ENCODE results near the gene TCF4. TPM values are rescaled to one million over a fixed set of nuclear protein-coding genes. Genes with fewer than 3 reads are reported as not detected.

Gene TCF4
- total RNA-seq, 2 donors from 2014 or later, result 57.7 to 66.3 TPM

DNA sequence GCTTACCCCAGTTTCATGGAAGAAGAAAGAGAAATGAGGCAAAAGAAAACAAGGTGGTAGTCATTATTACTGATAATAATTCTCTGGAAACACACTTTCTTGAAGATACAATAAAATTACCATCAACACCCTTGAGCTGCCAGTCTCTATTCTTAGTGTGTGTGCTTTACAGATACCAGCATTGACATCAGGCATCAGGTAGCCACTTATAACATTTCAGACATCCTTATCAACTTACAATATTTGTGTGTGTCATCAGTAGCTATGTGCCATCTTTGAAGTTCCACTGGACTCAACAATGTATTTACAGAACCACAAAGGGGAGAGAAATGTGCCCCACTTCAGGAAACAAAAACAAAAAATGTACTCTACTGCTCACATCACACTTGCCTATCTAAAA, 62.1 kb downstream of the TCF4 start:
- Histone ChIP-seq H3K36me3 (no peaks in the 10 kb centered on the region), H3K27ac (no peak overlapping the region), H3K9me3 (no peaks in the 10 kb centered on the region), H3K4me1 (no peaks in the 10 kb centered on the region), H3K4me3 (no peak overlapping the region), H3K27me3 (no peaks in the 10 kb centered on the region)
- DNase-seq (ENCODE audit: low spot score), result no peak
- TF ChIP-seq, protein P1, sequence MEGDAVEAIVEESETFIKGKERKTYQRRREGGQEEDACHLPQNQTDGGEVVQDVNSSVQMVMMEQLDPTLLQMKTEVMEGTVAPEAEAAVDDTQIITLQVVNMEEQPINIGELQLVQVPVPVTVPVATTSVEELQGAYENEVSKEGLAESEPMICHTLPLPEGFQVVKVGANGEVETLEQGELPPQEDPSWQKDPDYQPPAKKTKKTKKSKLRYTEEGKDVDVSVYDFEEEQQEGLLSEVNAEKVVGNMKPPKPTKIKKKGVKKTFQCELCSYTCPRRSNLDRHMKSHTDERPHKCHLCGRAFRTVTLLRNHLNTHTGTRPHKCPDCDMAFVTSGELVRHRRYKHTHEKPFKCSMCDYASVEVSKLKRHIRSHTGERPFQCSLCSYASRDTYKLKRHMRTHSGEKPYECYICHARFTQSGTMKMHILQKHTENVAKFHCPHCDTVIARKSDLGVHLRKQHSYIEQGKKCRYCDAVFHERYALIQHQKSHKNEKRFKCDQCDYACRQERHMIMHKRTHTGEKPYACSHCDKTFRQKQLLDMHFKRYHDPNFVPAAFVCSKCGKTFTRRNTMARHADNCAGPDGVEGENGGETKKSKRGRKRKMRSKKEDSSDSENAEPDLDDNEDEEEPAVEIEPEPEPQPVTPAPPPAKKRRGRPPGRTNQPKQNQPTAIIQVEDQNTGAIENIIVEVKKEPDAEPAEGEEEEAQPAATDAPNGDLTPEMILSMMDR (IDR thresholded peaks at IDR 0.05), result no peak

GRCh38 chr18:55524353-55525073, 63.5 kb downstream of the TCF4 start:
- DNase-seq (ENCODE audit: low spot score), result no peak
- Histone ChIP-seq H3K4me1 (no peaks in the 10 kb centered on the region), H3K36me3 (no peaks in the 10 kb centered on the region), H3K27ac (no peak overlapping the region), H3K4me3 (no peak overlapping the region), H3K27me3 (no peaks in the 10 kb centered on the region), H3K9me3 (no peaks in the 10 kb centered on the region)
- TF ChIP-seq, protein P1 (IDR thresholded peaks at IDR 0.05), result no peak

- H3K27ac ChIP-seq, result no peak overlapping the region
These were observed 65.0 kb downstream of the TCF4 start for GRCh38 chr18:55523001-55523400.

DNA sequence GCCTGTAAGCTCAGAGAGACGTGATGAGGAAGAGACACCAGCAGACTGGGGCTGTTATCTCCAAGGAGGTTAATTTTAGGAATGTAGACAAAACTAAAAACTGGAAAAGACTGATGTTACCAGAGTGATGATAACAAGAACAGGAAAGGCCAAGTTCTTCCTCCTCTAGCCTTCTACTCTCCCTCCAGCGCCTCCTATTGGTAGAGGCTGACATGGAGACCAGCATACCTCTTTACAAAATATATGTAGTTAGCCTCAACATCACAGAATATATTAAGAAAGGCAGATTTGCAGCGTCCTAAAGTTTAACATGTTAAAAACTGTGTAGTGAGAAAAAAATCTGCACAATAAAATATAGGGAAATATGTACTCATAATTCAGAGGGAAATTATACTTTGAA, 66.0 kb downstream of the TCF4 start:
- Histone ChIP-seq H3K27ac (peak overlapping the region in 1 of 2 donors; percentile 3), H3K9me3 (no peaks in the 10 kb centered on the region), H3K4me1 (no peaks in the 10 kb centered on the region), H3K36me3 (no peaks in the 10 kb centered on the region), H3K4me3 (no peak overlapping the region), H3K27me3 (no peaks in the 10 kb centered on the region)
- no peak for DNase-seq (ENCODE audit: low spot score)
- TF ChIP-seq, protein P1 (IDR thresholded peaks at IDR 0.05), result peak in 1 of 2 donors; percentile 34

More at GRCh38 chr18:55523001-55523400, 65.0 kb downstream of the TCF4 start:
- H3K36me3 ChIP-seq, result no peaks in the 10 kb centered on the region
- DNase-seq (ENCODE audit: low spot score), result no peak
- no peaks in the 10 kb centered on the region for H3K27me3 ChIP-seq
- H3K4me3 ChIP-seq, result no peak overlapping the region
- TF ChIP-seq, protein P1 (IDR thresholded peaks at IDR 0.05), result no peak
- no peaks in the 10 kb centered on the region for H3K9me3 ChIP-seq
- no peaks in the 10 kb centered on the region for H3K4me1 ChIP-seq

DNA sequence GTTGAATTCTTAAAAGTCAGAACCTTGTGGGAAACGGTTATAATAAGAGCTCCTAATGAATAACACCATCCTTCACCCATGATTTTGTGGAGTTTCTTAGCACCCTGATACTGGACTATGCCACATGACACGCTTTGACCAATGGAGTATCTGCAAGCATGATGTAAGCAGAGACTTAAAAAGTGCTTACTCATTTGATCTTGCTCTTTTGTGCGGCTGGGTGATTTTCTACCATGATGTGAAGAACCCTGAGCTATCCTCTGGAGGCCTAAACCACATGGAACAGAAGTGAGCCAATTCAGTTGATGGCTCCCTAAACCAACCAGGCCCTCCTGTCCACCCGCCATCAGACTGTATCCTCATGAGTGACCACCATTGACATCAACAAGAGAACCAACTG, 70.9 kb downstream of the TCF4 start:
- Histone ChIP-seq H3K9me3 (no peaks in the 10 kb centered on the region), H3K4me3 (no peak overlapping the region), H3K27me3 (no peaks in the 10 kb centered on the region), H3K27ac (no peak overlapping the region), H3K4me1 (no peaks in the 10 kb centered on the region), H3K36me3 (no peaks in the 10 kb centered on the region)
- no peak for DNase-seq (ENCODE audit: low spot score)
- TF ChIP-seq, protein P1 (IDR thresholded peaks at IDR 0.05), result no peak

Data from right atrium auricular region (tissue), 2 donors.